KG1 (cell line): Measurements from ENCODE around the gene NKAIN1.
"Not testable (repeated sequence)": the region's sequence is repeated elsewhere in the genome, so short reads cannot be mapped to it uniquely, and the experiment has no call there.

Source experiments
- DNase-seq: peaks from one replicate; lab custom pipeline; 2025; lab: John Stamatoyannopoulos, UW

NKAIN1 gene

GRCh38 chr1:31154000-31154631 lies 85.6 kb downstream of the NKAIN1 start:
- no peak for DNase-seq

GRCh38 chr1:31153423-31153822 lies 86.3 kb downstream of the NKAIN1 start:
- DNase-seq: no peak

DNA sequence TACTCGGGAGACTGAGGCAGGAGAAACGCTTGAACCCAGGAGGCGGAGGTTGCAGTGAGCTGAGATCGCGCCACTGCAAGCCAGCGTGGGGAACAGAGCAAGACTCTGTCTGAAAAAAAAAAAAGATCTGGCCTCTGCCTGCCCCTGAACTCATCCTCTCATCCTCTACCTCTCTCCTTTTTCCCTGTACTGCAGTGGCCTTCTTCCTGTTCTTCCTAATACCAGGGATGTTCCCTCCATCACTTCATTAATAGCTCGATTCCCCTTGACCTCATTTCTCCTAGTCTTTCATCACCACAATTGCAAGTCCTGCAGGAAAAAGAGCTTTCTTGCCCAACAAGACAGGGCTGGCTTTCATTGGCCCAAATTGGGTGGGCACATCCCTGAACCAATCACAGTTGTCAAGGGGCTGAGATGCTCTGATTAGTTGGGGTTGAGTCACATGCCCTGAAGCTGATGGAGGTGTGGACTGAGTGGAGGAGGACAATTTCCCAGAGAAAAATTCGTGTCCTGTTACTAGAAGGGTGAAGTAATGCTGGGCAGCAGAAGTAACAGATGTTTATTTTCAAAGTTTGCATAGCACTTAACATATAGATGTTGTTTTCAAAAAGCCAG lies 87.4 kb downstream of the NKAIN1 start:
- no peak for DNase-seq

DNA sequence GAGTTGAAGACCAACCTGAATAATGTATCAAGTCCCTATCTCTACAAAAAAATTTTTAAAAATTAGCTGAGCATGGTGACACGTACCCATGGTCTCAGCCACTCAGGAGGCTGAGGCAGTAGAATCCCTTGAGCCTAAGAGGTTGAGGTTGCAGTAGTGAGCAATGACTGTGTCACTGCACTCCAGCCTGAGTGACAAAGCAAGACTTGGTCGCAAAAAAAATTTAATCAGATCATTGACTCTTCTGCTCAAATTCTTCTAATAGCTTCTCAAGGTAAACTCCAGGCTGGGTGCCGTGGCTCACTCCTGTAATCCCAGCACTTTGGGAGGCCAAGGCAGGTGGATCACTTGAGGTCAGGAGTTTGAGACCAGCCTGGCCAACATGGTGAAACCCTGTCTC lies 88.3 kb downstream of the NKAIN1 start:
- DNase-seq: no peak

- no peak for DNase-seq
Observed at GRCh38 chr1:31148409-31148808, 91.3 kb downstream of the NKAIN1 start.

GRCh38 chr1:31145648-31146047 lies 94.0 kb downstream of the NKAIN1 start:
- DNase-seq: no peak

GRCh38 chr1:31144442-31144841 lies 95.2 kb downstream of the NKAIN1 start:
- DNase-seq: no peak

DNA sequence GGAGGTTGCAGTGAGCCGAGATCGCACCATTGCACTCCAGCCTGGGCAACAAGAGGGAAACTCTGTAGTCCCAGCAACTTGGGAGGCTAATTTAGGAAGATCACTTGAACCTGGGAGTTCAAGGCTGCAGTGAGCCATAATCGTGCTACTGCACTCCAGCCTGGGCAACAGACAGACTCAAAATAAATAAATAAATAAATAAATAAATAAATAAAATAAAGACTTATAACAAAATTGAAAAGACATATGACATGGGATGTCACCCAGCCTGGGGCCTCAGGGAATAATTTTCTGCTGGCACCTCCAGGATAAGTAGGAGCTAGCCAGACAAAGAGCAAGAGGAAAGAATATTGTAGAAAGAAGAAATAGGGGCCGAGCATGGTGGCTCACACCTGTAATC lies 96.2 kb downstream of the NKAIN1 start:
- DNase-seq: no peak

DNA sequence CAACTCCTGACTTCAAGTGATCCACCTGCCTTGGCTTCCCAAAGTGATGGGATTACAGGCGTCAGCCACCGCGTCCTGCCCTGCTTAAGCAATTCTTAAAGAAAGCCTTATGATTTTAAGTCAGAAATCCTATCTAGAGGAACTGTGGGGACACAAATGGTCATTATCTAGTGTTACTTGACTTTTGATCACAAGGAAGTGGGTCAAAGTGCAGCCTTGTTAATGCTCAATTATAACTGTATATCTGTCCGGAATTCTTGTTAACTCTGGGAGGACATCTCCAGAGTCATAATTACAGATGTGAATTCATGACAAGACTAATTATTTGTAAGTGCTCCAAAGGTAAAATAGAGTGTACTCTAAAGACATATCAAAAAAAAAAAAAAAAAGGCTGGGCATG lies 97.3 kb downstream of the NKAIN1 start:
- no peak for DNase-seq

DNA sequence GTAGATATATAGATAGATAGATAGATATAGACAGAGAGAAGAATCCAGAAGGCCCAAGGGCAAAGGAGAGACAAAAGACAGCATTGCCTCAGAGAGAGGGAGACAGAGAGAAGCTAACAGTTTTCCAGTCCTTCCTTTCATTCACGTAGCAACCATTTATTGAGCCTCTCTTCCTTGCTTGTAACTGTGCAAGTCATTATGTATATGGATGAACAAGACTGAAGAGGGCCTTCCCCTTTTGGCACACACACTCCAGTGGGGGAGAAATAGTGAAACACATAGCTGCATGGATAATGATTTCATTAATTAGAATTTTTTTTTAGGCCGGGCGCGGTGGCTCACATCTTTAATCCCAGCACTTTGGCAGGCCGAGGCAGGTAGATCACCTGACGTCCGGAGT lies 99.4 kb downstream of the NKAIN1 start:
- DNase-seq: no peak

DNA sequence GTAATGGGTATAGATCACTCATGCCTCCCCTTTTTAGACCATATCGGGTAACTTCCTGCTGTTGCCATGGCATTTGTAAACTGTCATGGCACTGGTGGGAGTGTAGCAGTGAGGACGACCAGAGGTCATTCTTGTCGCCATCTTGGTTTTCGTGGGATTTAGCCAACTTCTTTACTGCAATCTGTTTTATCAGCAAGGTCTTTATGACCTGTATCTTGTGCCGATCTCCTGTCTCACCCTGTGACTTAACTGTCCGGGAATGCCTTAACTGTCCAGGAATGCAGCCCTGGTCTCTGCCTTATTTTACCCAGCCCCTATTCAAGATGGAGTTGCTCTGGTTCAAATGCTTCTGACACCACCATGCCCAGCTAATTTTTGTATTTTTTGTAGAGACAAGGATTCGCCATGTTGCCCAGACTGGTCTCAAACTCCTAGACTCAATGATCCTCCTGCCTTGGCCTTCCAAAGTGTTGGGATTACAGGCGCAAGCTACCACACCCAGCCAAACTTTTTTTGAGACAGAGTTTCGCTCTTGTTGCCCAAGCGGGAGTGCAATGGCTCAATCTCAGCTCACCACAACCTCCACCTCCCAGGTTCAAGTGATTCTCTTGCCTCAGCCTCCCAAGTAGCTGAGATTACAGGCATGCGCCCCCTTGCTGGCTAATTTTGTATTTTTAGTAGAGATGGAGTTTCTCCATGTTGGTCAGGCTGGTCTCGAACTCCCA lies 100.7 kb downstream of the NKAIN1 start:
- DNase-seq: not testable (repeated sequence)

- DNase-seq: not testable (repeated sequence)
Observed at GRCh38 chr1:31137873-31138272, 101.8 kb downstream of the NKAIN1 start.

DNA sequence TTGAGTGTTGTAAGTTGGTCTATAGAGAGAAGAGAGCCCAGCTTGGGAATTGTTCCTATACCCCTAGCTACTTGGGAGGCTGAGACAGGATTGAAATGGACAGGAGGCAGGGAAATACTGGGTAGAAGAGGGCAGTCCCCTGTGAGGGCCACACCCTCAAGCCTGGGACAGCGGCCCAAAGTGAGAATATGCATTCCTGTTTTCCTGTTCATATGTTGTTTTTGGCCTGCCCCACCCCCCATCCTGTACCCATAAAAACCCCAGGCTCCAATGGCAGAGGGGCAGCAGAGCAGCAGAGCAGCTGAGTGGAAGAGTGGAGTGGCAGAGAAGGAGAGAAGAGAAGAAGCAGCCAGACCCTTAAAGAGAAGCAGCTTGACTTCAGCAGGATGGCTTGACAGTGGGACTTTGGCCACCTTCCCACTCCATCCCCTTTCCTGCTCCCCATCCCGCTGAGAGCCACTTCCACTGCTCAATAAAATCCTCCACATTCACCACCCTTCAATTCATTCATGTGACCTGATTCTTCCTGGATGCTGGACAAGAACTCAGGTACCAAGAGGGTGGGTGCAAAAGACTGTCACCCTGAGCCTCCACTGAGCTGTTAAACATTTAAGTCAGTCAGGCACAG lies 103.6 kb downstream of the NKAIN1 start:
- no peak for DNase-seq

- no peak for DNase-seq
Observed at GRCh38 chr1:31133368-31133767, 106.3 kb downstream of the NKAIN1 start.
